ENCODE data around the gene KRTAP17-1.

DNA sequence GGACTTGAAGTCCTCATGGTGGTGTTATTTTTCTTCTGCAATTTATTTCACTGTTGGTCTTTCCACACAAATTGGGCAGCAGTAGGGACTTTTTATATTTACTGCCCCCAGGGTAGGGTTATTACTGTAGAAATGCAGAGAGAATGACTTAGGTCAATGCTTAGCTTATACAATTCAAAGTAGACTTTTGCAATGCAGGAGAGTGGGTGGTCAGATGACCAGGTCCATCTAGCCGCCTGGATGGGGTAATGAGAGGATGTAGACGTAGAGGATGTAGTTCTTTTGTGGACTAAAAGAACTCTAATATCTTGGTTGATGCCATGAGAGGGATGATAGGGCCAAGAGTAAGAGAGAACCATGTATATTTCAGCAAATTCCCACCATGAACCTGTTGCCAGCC, 2.7 kb upstream of the KRTAP17-1 start:
- TF ChIP-seq, protein P1, sequence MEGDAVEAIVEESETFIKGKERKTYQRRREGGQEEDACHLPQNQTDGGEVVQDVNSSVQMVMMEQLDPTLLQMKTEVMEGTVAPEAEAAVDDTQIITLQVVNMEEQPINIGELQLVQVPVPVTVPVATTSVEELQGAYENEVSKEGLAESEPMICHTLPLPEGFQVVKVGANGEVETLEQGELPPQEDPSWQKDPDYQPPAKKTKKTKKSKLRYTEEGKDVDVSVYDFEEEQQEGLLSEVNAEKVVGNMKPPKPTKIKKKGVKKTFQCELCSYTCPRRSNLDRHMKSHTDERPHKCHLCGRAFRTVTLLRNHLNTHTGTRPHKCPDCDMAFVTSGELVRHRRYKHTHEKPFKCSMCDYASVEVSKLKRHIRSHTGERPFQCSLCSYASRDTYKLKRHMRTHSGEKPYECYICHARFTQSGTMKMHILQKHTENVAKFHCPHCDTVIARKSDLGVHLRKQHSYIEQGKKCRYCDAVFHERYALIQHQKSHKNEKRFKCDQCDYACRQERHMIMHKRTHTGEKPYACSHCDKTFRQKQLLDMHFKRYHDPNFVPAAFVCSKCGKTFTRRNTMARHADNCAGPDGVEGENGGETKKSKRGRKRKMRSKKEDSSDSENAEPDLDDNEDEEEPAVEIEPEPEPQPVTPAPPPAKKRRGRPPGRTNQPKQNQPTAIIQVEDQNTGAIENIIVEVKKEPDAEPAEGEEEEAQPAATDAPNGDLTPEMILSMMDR (IDR thresholded peaks at IDR 0.05): no peak
- TF ChIP-seq POLR2A (IDR thresholded peaks at IDR 0.05) (no peak), POLR2AphosphoS5 (IDR thresholded peaks at IDR 0.05; ENCODE audit: insufficient read depth in 1 of 2, low read depth in 1 of 2) (no peak)
